AML-193 (cell line): ENCODE results near the gene SLC4A9.

ENCODE experiments used
- DNase-seq, 2 experiments: peaks; one replicate each; lab custom pipeline; 2025; lab: John Stamatoyannopoulos, UW

SLC4A9 gene, protein sequence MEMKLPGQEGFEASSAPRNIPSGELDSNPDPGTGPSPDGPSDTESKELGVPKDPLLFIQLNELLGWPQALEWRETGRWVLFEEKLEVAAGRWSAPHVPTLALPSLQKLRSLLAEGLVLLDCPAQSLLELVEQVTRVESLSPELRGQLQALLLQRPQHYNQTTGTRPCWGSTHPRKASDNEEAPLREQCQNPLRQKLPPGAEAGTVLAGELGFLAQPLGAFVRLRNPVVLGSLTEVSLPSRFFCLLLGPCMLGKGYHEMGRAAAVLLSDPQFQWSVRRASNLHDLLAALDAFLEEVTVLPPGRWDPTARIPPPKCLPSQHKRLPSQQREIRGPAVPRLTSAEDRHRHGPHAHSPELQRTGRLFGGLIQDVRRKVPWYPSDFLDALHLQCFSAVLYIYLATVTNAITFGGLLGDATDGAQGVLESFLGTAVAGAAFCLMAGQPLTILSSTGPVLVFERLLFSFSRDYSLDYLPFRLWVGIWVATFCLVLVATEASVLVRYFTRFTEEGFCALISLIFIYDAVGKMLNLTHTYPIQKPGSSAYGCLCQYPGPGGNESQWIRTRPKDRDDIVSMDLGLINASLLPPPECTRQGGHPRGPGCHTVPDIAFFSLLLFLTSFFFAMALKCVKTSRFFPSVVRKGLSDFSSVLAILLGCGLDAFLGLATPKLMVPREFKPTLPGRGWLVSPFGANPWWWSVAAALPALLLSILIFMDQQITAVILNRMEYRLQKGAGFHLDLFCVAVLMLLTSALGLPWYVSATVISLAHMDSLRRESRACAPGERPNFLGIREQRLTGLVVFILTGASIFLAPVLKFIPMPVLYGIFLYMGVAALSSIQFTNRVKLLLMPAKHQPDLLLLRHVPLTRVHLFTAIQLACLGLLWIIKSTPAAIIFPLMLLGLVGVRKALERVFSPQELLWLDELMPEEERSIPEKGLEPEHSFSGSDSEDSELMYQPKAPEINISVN

DNA sequence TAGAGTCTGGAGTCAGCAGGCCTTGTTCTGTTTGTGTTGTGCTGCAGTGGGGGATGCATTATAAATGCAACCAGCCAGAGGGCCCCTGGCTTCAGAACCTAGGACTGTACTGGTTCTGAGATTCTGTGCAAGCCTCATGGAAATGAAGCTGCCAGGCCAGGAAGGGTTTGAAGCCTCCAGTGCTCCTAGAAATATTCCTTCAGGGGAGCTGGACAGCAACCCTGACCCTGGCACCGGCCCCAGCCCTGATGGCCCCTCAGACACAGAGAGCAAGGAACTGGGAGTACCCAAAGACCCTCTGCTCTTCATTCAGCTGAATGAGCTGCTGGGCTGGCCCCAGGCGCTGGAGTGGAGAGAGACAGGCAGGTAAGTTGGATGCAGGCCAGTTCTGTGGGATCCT, at the start of gene SLC4A9:
SLC4A9 (plus strand) TSS at position 94 of the 400 bp plus-strand sequence; CDS start at position 137, 43 bp downstream.
- no peak for DNase-seq

DNA sequence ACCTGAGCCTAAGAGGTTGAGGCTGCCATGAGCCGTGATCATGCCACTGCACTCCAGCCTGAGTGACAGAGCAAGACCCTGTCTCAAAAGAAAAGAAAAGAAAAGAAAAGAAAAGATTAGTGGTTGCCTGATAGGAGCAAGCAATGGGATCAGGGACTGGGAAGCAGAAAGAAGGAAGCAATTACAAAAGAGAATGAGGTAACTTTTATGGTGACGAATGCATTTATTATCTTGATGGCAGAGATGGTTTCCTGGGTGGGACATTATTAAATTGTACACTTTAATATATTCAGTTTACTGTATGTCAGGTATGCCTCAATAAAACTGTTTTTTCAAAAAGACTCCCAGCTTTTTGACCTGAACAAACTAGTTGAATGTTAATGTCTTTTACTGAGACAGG, 49.6 kb upstream of the SLC4A9 start:
- peak in 1 of 2 experiments; percentile 20 for DNase-seq

DNA sequence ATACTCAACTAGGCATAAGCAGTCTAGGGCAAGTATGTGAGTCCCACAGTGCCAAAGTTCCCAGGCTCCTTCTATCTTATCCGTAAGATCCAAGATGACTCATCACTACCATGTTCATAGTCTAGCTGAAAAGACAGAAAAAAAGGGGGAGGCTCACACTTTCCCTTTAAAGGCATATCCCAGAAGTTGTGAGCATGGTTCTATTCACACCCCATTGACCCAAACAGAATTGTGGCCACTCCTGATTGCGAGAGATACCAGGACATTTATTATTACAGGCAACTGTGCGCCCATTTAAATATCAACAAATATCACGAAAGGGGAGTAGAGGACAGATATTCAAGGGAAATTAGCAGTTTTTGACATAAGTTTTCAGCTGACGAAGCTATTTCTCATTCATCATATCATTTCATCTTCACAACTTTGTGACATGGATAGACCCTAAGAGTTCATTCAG, 49.0 kb upstream of the SLC4A9 start:
- DNase-seq: no peak

DNA sequence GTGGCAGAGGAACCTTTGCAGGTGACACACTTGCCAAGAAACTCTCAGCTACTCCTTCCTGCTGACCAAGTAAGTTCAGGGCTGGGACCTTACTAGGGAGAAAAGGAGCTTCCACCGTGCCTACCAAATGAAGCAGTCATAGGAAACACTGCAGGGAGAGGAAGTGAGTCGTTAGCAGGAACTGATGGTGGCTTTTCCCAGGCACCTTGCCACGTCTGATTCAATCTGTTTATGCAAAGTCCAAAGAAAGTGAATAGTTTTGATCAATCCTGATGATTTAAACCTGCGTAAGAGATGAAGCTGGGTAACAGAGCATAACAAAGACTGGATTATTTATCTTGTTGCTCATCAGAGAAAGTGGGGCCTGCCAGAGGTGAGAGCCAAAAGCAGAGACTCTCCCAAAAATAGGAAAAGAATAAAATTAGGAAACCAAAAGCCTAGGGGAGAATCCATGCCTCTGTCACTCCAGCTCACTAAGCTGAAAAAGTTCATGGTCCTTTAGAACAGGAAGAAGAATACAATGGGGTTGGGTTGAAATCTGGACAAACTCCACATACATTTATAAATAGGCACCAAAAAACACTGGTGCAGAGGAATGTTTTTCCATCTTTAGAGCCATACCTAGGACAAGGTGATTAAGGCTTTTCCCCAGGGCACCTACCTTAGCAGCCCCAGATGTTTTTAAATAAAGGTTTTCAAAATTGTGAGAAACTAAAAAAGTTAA, 47.8 kb upstream of the SLC4A9 start:
- peak; percentile 68 to 71 for DNase-seq

DNA sequence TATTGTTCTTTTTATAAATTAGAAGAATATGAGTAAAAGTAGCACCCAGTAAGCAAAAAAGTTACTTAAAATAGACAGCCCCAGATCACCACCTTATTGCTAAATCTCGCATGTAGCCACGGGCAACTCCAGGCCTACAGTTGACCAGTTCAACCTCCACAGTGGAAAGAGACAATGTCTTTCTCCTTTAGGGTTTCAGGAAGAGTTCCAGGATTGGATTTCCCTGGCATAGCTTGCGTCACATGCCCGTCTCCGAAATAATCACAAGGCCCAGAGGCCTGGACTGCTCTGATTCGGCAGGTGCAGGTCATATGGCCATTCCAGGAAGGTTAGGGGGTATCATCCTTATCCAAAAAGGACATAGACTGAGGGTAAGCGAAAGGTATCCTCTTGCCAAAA, 47.2 kb upstream of the SLC4A9 start:
- no peak for DNase-seq

DNA sequence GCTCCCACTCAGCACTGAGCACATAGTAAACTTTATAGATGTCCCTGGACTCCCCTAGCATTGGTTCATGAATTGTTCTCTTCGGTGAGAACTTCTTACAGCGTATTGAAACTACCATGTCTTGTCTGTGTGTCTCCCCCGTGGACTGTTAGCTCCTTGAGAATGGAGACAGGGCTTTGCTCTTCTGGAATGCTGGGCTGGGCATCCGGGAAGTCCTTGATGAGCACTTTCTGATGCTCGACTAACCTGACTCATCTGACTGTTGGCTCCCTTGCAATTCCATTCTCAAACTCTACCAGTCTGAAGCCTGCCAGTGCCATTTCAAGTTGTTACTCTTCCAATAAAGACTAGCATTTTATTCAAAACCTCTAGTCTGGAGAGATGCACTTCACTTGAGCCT, 42.1 kb upstream of the SLC4A9 start:
- no peak for DNase-seq

DNA sequence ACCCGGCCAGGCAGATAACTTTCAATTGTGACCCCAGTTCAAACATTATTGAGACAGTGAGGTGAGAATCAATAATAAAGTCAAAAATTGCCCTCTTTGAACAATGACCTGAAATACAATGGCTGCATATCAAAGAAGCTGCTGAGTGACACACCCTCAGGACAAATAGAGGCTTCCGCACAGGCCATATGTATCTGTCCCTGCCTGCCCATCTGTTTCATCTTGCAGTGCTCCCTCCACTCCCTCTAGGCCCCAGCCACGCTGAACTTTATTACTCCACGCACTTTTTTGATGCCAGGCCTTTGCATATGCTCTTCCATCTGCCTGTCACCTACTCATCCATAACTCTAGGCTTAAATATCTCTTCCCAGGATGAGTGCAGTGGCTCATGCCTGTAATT, 41.2 kb upstream of the SLC4A9 start:
- DNase-seq: no peak

DNA sequence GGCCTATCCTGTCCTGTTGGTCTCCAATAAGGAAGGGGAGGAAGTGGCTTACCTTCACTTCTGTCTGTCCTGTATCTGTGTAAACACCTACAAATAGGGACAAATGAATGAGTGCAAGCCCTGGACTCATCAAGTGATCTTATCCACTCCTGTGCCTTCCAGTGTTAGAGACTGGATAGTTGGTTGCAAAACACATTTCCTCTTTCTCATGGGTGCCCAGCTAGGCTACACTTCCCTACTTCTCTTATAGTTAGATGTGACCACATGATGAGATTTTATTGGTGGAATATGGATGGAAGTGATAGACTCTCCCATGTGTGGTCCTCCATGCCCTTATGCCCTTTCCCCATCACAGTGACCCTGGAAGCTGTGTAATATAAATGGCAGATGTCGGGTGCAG, 40.2 kb upstream of the SLC4A9 start:
- DNase-seq: peak; percentile 79 to 85

DNA sequence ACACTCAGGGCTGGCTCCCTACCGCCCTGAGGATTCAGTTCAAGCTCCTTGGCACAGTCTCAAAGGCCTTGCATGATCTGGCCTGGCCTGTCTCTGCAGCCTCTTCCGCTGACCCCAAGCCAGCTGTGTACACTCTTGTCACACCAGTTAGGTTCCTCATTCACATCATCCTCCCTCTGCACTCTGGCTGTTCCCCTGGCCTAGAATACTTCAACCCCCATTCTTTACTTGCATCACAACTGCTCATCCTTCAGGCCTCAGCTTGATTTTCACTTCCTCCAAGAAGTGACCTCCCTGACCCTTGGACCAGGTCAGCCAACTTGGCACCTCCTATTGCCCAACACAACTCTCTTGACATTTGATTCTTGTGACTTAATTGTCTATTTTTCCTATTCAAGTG, 38.2 kb upstream of the SLC4A9 start:
- peak; percentile 98 to 99 for DNase-seq

DNA sequence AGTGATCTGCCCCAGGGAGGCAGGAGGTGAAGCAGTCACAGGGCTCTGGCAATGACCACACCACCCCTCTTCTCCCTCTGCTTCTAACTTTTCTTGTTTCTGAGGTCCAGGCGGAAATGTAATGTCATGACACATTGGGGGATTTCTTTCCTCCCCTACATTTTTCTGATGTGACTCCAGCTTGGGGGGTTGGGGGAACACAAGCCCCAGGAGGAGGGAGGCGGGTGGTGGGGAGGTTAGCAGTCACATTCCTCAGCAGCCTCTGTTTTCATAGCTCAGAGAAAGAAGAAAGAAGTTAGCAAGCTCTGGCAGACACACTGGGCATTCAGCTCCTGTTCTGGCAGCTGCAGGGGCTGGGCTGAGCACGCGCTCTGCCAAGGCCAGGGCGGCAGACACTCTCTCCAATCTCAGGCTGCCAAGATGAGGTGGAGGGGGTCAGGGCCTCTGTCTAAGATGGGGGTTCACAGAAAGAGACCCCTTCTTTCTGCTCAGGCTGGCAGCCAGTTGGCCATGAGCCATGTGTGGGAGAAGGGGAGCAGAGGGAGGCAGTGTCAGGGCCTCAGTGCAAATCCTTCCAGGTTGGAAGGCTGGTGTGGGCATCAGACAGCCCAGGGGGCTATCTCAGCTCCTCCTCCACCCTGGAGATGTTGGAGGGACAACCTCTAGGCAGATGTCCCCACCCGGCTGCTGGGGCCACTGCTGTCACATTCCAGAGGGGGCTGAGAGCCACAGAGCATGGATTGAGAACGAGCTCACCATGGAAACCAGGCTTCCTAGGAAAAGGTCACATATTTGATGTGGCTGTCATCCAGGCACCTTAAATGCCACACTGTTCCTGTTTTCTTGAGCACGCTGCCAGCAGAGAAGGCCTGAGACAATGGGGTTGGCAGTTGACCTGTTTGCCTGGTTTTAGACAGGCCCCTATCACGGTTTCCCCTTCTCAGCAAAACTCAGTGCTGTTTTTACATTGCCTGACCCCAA, 37.0 kb upstream of the SLC4A9 start:
- no peak for DNase-seq

DNA sequence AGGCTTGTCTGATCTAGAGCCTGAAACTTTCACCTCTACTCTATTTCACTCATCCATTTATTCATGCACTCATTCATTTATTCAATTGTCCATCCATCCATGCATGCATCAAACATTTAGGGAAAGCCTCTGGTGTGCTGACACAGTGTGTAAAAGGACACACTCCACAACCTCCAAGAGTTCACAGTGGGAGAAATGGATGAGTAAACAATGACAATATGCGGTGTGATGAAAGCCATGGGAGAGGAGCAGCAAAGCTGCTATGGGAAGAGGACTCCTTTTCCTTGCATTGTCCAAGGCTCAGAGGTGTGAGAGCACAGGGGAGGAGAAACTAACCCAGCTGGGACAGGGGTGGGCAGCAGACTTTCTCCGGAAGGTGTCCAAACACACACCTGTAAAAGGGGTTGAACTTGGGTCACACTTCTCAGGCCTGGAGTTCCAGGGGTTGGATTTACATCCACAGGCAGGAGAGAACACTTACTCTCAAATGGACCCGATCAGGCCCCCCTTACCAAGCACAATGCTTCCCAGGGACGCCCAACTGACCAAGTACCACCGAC, 35.9 kb upstream of the SLC4A9 start:
- no peak for DNase-seq

DNA sequence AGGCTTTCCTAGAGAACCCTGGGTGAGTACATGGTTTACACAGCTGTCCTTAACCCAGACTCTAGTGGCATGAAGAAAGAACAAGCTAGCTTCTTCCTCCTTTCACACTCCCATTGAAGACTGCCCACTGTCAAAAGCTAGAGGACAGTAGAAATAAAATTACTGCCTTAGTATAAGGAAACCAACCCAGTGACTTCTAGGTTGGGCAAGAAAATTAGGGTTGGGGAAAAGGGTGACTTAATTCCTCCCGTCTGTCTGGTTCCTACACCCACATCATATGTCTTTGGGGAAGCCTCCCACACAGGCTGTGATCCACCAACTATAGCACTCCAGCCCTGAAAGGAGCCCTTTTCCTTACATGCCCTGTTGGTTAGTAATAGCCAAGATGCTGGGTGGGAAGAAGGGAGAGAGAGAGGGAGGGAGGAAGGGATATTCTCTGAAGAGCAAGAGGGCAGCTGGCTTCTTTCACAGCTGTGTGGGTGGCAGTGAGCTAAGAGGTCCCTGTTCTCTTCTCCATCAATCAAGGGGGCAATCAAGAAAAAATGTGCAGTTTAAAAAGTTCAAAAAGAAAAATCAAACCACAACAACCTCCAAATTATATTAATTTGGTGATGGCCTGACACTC, 35.3 kb upstream of the SLC4A9 start:
- peak; percentile 47 to 64 for DNase-seq

DNA sequence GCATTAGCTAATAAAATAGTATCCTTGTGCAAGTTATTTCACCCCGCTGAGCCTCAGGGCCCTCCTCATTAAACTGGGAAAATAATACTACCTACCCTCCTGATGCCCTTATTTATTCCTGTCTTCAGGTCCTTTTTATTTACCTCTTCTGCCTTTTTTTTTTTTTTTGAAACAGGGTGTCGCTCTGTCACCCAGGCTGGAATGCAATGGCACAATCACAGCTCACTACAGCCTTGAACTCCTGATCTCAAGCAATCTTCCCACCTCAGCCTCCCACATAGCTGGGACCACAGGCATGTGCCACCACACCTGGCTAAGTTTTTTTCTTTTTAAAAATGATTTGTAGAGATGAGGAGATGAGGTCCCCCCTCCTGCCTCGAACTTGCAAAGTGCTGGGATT, 34.5 kb upstream of the SLC4A9 start:
- no peak for DNase-seq

DNA sequence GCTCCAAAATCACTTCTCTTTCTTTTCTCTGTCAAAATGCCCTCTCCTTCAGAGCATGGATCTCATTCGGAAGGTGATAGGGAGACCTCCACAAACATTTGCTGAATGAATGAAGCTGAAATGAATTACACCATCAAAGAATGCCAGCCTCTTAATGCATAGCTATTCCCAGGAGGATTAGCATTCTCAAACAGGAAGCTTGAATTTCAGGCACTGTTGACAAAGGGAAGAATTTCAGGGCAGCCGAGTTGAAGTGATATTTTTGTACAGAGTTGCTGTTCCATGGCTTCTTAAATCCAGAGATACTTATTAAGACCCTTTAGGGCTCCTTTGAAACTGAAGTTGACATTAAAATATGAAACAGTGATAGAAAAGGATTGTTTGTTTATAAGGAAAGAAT, 32.4 kb upstream of the SLC4A9 start:
- DNase-seq: no peak

DNA sequence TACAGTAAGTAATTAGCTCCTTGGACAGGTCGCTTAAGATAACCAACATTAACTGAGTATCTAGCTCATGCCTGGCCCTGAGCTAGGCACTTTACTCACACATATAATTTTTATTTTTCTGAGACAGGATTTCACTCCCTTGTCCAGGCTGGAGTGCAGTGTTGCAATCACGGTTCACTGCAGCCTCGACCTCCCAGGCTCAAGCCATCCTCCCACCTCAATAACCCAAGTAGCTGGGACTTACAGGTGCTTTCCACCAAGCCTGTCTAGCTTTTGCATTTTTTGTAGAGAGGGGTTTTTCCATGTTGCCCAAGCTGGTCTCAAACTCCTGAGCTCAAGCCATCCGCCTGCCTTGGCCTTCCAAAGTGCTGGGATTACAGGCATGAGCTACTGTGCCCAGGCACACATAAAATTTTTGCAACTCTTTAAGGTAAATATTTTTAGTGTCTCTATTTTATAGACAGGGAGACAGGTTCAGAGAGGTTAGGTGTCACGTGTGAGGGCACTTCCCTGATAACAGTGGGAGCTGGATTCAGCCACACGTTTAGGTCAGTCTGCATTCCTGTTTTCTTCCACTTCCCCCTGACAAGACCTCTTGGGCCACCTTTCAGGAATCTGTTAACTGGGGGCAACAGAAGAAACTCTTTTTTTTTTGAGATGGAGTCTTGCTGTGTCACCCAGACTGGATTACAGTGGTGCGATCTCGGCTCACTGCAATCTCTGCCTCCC, 31.8 kb upstream of the SLC4A9 start:
- DNase-seq: no peak

DNA sequence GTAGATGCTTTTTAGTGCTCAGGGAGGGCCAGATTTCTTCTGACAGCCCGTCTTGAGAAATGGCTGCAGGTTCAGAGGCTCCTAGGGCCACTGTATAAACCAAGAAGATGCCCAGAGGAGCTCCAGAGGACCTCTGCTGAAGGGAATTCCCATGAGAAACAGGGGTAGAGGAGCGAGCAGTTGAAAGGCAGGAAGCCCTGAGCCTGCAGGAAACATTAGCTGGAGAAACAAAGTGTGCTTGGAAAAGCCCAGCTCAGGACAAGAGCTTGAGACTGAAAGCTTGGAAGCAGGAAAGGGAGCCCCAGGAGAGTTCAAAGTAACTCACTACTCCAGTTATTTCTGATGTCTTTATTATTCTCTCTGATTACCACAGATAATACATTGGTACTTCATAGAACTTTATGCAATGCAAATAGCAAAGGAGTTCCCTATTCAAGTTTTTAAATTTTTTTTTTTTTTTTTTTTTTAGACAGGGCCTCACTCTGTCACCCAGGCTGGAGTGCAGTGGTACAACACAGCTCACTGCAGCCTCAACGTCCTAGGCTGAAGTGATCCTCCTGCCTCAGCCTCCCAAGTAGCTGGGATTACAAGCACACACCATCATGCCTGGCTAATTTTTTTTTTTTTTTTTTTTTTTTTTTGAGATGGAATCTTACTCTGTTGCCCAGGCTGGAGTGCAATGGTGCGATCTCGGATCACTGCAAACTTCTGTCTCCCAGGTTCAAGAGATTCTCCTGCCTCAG, 30.1 kb upstream of the SLC4A9 start:
- no peak for DNase-seq

DNA sequence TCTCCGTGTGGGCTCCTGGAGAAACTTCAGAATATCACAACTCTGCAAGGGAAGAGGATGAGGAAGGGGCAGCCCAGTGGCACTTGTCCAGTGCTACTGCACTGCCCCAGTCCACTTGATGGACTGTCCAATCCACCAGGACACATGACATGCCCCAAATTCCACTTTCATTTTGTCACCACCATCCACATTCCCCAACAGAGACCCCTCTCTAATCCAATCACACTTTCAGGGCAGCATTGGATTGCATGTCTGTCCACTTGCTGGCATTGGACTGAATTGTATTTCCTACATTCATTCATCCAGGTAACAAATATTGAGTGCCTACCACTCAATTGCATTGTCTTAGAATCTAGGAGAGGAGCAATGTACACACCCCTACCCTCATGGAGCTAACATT, 28.4 kb upstream of the SLC4A9 start:
- DNase-seq: no peak

DNA sequence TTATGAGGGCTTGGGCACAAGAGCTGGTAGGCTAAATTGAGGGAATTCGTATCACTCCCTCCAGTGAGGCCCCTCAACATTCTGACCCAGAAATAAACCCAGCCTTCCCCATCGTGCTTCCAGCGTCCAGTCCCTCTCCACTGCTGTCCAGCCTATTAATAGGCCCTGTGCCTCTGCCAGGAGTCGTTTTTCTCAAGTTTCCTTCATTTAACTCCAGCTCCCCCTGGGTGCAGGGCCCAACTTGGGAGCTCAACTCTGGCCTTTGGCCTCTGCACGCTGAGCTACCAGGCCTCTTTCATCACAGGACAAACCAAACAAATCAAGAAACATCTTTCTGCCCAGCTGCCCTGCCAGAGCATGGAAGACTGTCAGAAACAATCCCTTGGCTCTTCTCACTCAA, 23.6 kb upstream of the SLC4A9 start:
- no peak for DNase-seq

DNA sequence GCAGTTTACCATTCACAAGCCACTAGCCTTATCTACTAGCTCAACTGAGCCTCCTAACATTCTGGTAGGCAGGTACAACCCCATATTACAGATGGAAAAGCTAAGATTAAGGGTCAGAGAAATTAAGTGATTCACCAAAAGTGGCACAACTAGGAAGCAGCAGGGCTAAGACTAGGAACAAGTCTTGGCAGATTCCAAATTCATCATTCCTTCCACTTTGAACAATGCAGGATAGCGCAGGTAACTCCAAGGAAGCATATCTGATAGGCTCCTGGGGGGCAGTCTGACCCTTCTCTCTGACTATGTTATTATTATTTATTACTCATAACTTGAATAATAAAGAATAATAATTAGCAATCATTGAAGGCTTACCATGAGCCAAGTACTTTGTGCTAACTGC, 22.1 kb upstream of the SLC4A9 start:
- DNase-seq: no peak
